GM12875 (cell line): ENCODE data around the gene BPIFB2.

Experiments used
- H3K4me3 ChIP-seq: one replicate; pipeline ENCODE4 v1.5.1; 2011; ENCODE audit warnings: low read depth, low read length, control low read depth
- TF ChIP-seq, protein P1 (sequence below): IDR thresholded peaks from 2 replicates; pipeline ENCODE4 v1.5.1; 2011; ENCODE audit warnings: low read depth, mild to moderate bottlenecking, control low read depth, inconsistent platforms, low read length, moderate library complexity, borderline replicate concordance; ENCODE audit not compliant: insufficient read depth

BPIFB2 gene

GRCh38 chr20:33022289-33022688, 14.8 kb downstream of the BPIFB2 start:
- TF ChIP-seq, protein P1, sequence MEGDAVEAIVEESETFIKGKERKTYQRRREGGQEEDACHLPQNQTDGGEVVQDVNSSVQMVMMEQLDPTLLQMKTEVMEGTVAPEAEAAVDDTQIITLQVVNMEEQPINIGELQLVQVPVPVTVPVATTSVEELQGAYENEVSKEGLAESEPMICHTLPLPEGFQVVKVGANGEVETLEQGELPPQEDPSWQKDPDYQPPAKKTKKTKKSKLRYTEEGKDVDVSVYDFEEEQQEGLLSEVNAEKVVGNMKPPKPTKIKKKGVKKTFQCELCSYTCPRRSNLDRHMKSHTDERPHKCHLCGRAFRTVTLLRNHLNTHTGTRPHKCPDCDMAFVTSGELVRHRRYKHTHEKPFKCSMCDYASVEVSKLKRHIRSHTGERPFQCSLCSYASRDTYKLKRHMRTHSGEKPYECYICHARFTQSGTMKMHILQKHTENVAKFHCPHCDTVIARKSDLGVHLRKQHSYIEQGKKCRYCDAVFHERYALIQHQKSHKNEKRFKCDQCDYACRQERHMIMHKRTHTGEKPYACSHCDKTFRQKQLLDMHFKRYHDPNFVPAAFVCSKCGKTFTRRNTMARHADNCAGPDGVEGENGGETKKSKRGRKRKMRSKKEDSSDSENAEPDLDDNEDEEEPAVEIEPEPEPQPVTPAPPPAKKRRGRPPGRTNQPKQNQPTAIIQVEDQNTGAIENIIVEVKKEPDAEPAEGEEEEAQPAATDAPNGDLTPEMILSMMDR, result no peak
- no peak overlapping the region for H3K4me3 ChIP-seq

GRCh38 chr20:33022694-33023438, 15.4 kb downstream of the BPIFB2 start:
- TF ChIP-seq, protein P1, result no peak
- no peak overlapping the region for H3K4me3 ChIP-seq

- TF ChIP-seq, protein P1, result no peak
- no peak overlapping the region for H3K4me3 ChIP-seq
Observed at GRCh38 chr20:33023439-33024242, 16.1 kb downstream of the BPIFB2 start.

- TF ChIP-seq, protein P1, result no peak
- no peak overlapping the region for H3K4me3 ChIP-seq
Observed at GRCh38 chr20:33024243-33024560, 16.7 kb downstream of the BPIFB2 start.

DNA sequence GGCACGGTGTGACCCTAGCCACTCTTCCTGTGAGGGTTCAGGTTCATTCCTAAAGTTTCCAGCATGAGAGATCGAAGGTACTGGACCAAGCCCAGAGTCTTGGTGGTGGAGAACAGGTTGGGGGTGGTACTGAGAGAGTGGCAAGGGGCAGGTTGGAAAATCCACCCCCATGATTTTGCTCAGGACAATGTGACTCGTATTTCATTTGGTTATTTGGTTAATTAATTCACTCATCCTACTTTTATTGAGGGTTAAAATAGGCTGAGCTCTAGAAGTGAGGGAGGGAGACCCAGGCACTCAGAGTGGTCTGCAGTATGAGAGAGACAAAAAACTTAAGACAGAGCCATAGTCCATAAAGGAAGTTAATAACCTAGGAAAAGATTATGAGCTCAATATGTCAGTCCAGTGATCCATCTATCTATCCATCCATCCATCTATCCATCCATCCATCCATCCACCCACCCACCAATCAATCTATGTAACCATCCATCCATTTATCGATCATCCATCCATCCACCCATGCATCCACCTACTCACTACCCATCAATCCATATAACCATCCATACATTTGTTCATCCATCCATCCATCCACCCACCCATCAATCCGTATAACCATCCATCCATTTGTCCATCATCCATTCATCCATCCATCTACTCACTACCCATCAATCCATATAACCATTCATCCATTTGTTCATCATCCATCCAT, 17.3 kb downstream of the BPIFB2 start:
- TF ChIP-seq, protein P1, result no peak
- H3K4me3 ChIP-seq, result no peak overlapping the region

GRCh38 chr20:33025318-33025876, 17.9 kb downstream of the BPIFB2 start:
- TF ChIP-seq, protein P1, result no peak

More at GRCh38 chr20:33025318-33025876, 17.9 kb downstream of the BPIFB2 start:
- no peak overlapping the region for H3K4me3 ChIP-seq
